GM12878 (cell line): ENCODE results near the gene IKBKG. TPM values are rescaled to one million over a fixed set of nuclear protein-coding genes. Genes with fewer than 3 reads are reported as not detected.

ENCODE experiments used
- ATAC-seq: fragments of 200-7000 bp; cut with Tn5 transposase; 3 replicates; pipeline ENCODE4 v1.9.1; 2020; ENCODE audit warnings: mild to moderate bottlenecking, moderate library complexity
- BruUV-seq: library from RNA; stranded (reverse); fragments of 400-500 nt; replicated peaks from 2 replicates; lab custom pipeline; 2021; lab: Mats Ljungman, UMichigan
- CTCF ChIA-PET: fragments of 300-600 bp; sonication (Branson Sonifier 250); formaldehyde crosslinking; extraction: SDS; loops from one replicate; lab custom pipeline; 2021; ENCODE audit warnings: inconsistent platforms; lab: Yijun Ruan, JAX
- POLR2A ChIA-PET: fragments of 350-600 bp; formaldehyde crosslinking; extraction: SDS; loops from one replicate; lab custom pipeline; 2021; ENCODE audit warnings: inconsistent platforms; lab: Charles Lee
- RAD21 ChIA-PET: fragments of 300-600 bp; sonication (Branson Sonifier 250); formaldehyde crosslinking; loops from one replicate; lab custom pipeline; 2023; ENCODE audit warnings: antibody characterized with exemption; ENCODE audit not compliant: unreplicated experiment; lab: Charles Lee
- SMC1A ChIA-PET: fragments of 300-600 bp; sonication (Branson Sonifier 250); formaldehyde crosslinking; loops from one replicate; lab custom pipeline; 2023; ENCODE audit not compliant: unreplicated experiment, uncharacterized antibody; lab: Charles Lee
- DNase-seq: peaks from one replicate; pipeline ENCODE4 v3.0.0-alpha.2; 2011; ENCODE audit warnings: low read depth, low spot score
- FAIRE-seq: peaks from 3 replicates; lab custom pipeline; 2011; peaks lifted over from hg19 to GRCh38; lab: Jason Lieb, UNC
- H2AFZ ChIP-seq: 2 replicates; pipeline ENCODE4 v1.6.0; 2011; ENCODE audit warnings: low read depth, low read length, control low read depth; ENCODE audit not compliant: control insufficient read depth
- H3K27ac ChIP-seq: 2 replicates; pipeline ENCODE4 v1.5.1; 2011; ENCODE audit warnings: control low read depth; ENCODE audit not compliant: control insufficient read depth, insufficient read depth
- H3K27me3 ChIP-seq, 2 experiments: replicated peaks in 1 of 2; 2 replicates each; pipeline versions ENCODE4 v1.6.0 to v1.6.1; 2011; ENCODE audit warnings: low read length in 1 of 2; ENCODE audit not compliant: control insufficient read depth in 2 of 2, insufficient read depth in 2 of 2
- H3K36me3 ChIP-seq, 2 experiments: 2 replicates each; pipeline ENCODE4 v1.5.1; 2011; ENCODE audit warnings: low read length in 1 of 2; ENCODE audit not compliant: control insufficient read depth in 2 of 2, insufficient read depth in 2 of 2
- H3K4me1 ChIP-seq: 2 replicates; pipeline ENCODE4 v1.6.1; 2011; ENCODE audit warnings: mild to moderate bottlenecking, low read length, moderate library complexity, mixed read lengths; ENCODE audit not compliant: control insufficient read depth, insufficient read depth
- H3K4me2 ChIP-seq: 2 replicates; pipeline ENCODE4 v1.6.0; 2011; ENCODE audit warnings: control low read depth; ENCODE audit not compliant: control insufficient read depth, insufficient read depth
- H3K4me3 ChIP-seq: fragments of 200-600 bp; sonication (generic); 2 replicates; pipeline ENCODE4 v1.5.1; 2016
- H3K79me2 ChIP-seq: 2 replicates; pipeline ENCODE4 v1.6.0; 2011; ENCODE audit warnings: low read length; ENCODE audit not compliant: control insufficient read depth, insufficient read depth
- H3K9ac ChIP-seq: 2 replicates; pipeline ENCODE4 v1.8.0; 2011; ENCODE audit warnings: low read length, control low read depth, mixed read lengths; ENCODE audit not compliant: control insufficient read depth, insufficient read depth
- H3K9me3 ChIP-seq: replicated peaks from 3 replicates; pipeline ENCODE4 v1.5.1; 2011; ENCODE audit warnings: mild to moderate bottlenecking, low read length; ENCODE audit not compliant: control insufficient read depth, insufficient read depth
- H4K20me1 ChIP-seq: 2 replicates; pipeline ENCODE4 v1.6.0; 2011; ENCODE audit not compliant: control insufficient read depth, insufficient read depth
- ATF7 ChIP-seq: fragments of 450-650 bp; IDR thresholded peaks from 2 replicates; pipeline ENCODE4 v1.6.1; 2016; ENCODE audit warnings: low read depth, mild to moderate bottlenecking
- CBX3 ChIP-seq: fragments of 200-600 bp; sonication (generic); IDR thresholded peaks from 2 replicates; pipeline ENCODE4 v1.6.1; 2016; ENCODE audit warnings: low read depth, borderline replicate concordance
- EED ChIP-seq: sonication (generic); IDR thresholded peaks from 2 replicates; pipeline ENCODE4 v1.6.1; 2016; ENCODE audit warnings: antibody characterized with exemption, low read depth
- MEF2B ChIP-seq: fragments of 450-650 bp; IDR thresholded peaks from 2 replicates; pipeline ENCODE4 v1.6.1; 2018; ENCODE audit warnings: mild to moderate bottlenecking, moderate library complexity; ENCODE audit not compliant: partially characterized antibody, poor library complexity, severe bottlenecking
- SIN3A ChIP-seq: IDR thresholded peaks from 2 replicates; pipeline ENCODE4 v1.6.1; 2012; ENCODE audit warnings: low read depth, low read length, improper control_type of control experiment
- SUPT20H ChIP-seq: IDR thresholded peaks from 2 replicates; pipeline ENCODE4 v1.6.1; 2011; ENCODE audit warnings: low read depth, mild to moderate bottlenecking, low read length, moderate library complexity, borderline replicate concordance; ENCODE audit not compliant: control insufficient read depth
- ZBTB33 ChIP-seq: fragments of 450-650 bp; IDR thresholded peaks from 2 replicates; pipeline ENCODE4 v1.6.1; 2017; ENCODE audit warnings: mild to moderate bottlenecking
- WGBS: methylation state at CpG from one replicate; pipeline ENCODE4 v1.1.6; 2016; ENCODE audit warnings: low lambda C conversion rate; ENCODE audit not compliant: insufficient replicate concordance, insufficient coverage; ENCODE audit errors: missing lambda C conversion rate; 5-methylcytosine and 5-hydroxymethylcytosine counted together
- in situ Hi-C: fragments of 300-500 bp; cut with MboI; formaldehyde crosslinking; loops from 9 replicates; pipeline ENCODE4 v1.14.3; 2018; ENCODE audit warnings: mixed read lengths
- intact Hi-C: fragments of 100-400 bp; cut with micrococcal nuclease; formaldehyde crosslinking; loops from one replicate; pipeline ENCODE4 v1.14.2; 2022; ENCODE audit not compliant: unreplicated experiment
- polyA plus RNA-seq, 11 experiments: library from polyadenylated mRNA; depleted of rRNA in 4 of 11; unstranded in 6 of 11; stranded (reverse) in 5 of 11; fragments of >200 nt; fragmentation: Nextera tagmentation in 4 of 11; fragmentation: Illumina TruSeq in 1 of 11; extraction: Ambion mirVana in 4 of 11; extraction: Trizol in 1 of 11; gene quantifications; 1 replicate in 1 of 11; 2 replicates in 10 of 11; pipeline versions ENCODE4 v1.2.1 to v1.2.3, GENCODE V29; 2011 to 2016; ENCODE audit warnings: inconsistent platforms in 2 of 11, missing spikeins in 2 of 11, low read depth in 1 of 11
- total RNA-seq, 4 experiments: library from RNA; depleted of rRNA in 3 of 4; stranded (reverse); fragments of >200 nt in 3 of 4; fragmentation: Illumina TruSeq in 1 of 4; extraction: Trizol in 1 of 4; gene quantifications; 2 replicates each; pipeline versions ENCODE4 v1.2.1 to v1.2.3, GENCODE V29; 2013 to 2021

Gene IKBKG
- total and polyA plus RNA-seq, 10 of the 15 experiments (the other 5 are each of a cell fraction or from before 2014, with no cell fraction given): 0.35 to 30.7 (median 16.7) TPM

DNA sequence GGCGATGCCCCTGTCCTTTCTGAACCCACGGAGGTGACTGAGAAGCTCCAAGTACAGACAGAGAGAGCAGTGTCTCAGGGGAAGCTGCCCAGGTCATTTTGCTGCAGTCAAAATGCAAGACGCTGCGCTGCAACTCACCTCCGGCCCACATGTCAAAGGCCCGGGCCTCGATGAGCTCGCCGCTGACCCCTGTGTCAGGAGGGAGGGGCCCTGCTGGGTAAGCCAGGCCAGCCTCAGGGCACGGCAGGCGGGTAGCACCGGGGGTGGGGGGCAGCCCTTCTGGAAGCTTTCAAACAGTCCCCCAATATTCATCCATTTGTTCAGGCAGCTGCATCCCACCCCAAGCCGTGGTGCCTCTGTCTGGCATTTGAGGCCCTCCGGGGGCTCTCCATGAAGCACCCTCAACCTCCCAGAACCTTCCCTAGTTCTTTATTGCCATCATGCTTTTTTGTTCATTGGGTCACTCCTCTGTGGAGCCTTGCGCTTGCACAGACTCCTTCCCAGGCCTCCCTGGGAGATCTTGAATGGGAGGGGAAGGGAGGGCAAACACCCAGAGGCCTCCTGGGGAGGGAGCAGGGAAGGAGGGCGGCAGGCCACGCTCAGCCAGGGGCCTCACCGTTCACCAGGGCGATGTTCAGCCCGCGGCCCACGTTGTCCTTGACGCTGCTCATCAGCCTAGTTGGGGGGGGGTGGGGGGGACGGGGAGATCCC lies 39.6 kb upstream of the IKBKG start (continued):
- TF ChIP-seq ZBTB33: no peak
- TF ChIP-seq EED: no peak
- TF ChIP-seq SUPT20H: no peak

DNA sequence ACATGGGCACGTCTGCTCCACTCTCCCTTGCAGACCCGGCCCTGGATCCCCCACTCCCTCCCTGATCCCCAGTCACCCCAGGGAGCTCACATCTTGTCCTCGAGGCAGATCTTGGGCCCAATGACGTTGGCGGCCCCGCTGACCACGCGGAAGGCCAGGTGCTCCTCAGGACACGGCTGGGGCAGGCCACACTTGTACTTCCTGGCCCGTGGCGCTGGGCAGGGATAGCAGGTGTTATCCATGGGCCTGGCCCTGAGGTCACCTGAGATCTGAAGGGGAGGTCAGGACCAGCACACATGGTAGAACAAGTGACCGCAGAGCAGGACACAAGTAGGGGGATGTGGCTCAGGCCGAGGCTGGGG lies 39.1 kb upstream of the IKBKG start:
- BruUV-seq: no TSS peak
- no peak for TF ChIP-seq ATF7
- TF ChIP-seq SIN3A: no peak
- no peak for TF ChIP-seq CBX3
- TF ChIP-seq MEF2B: no peak
- TF ChIP-seq, all 136 proteins: peak for 0
- DNase-seq (no peak), ATAC-seq (no peak), FAIRE-seq (no peak)
- in situ Hi-C loops (no loop called here), intact Hi-C loops (no loop called here)
- ChIA-PET SMC1A (no interaction called here), CTCF (no interaction called here), POLR2A (no interaction called here), RAD21 (no interaction called here)
- Histone ChIP-seq H3K4me1 (no peaks in the 10 kb centered on the region), H3K4me2 (no peak overlapping the region), H2AFZ (no peak overlapping the region), H3K9ac (no peak overlapping the region), H3K9me3 (no peaks in the 10 kb centered on the region; the same call in 2 of the 3 replicates), H3K36me3 (no peaks in the 10 kb centered on the region), H3K79me2 (no peaks in the 10 kb centered on the region), H3K27me3 (no peaks in the 10 kb centered on the region), H3K4me3 (no peak overlapping the region), H3K27ac (no peak overlapping the region), H4K20me1 (no peaks in the 10 kb centered on the region)
- 58% methylated on average over 13 of the region's 13 CpGs for WGBS
